Stimulated activated naive CD8-positive, alpha-beta T cell treated with anti-CD3 and anti-CD28 coated beads, Interleukin-15, Interleukin-2, amounts not matched to agents 100 U/mL and 50 U/mL, for 24 hours (primary cell): ENCODE data around the gene FAM53C.

Source experiments
- ATAC-seq: fragments of 150-1000 bp; cut with Tn5 transposase; one replicate; pipeline ENCODE4 v1.10.0; 2021
- DNase-seq: peaks from one replicate; pipeline ENCODE4 v3.0.0; 2021

The FAM53C gene

GRCh38 chr5:138391859-138392386, 53.9 kb downstream of the FAM53C start:
- DNase-seq (no peak), ATAC-seq (no peak)
